RWPE2 (cell line): ENCODE data around the gene C9orf40.

Source experiments
- ATAC-seq: fragments of 200-7000 bp; cut with Tn5 transposase; 3 replicates; pipeline ENCODE4 v1.9.1; 2021; ENCODE audit warnings: low read depth
- DNase-seq: peaks from one replicate; pipeline ENCODE4 v3.0.0-alpha.2; 2020; ENCODE audit warnings: low spot score
- H3K27ac ChIP-seq: fragments of 450-650 bp; 2 replicates; pipeline ENCODE4 v1.5.1; 2017; ENCODE audit warnings: mild to moderate bottlenecking; ENCODE audit not compliant: poor library complexity, severe bottlenecking
- H3K27me3 ChIP-seq: fragments of 250-450 bp; sonication (Bioruptor Pico); 2 replicates; pipeline ENCODE4 v1.5.1; 2021; ENCODE audit warnings: mild to moderate bottlenecking, moderate library complexity; ENCODE audit not compliant: insufficient read depth, poor library complexity, severe bottlenecking
- H3K36me3 ChIP-seq: fragments of 250-450 bp; sonication (Bioruptor Pico); 2 replicates; pipeline ENCODE4 v1.5.1; 2020; ENCODE audit warnings: low read depth, mild to moderate bottlenecking, moderate library complexity
- H3K4me1 ChIP-seq: fragments of 250-450 bp; sonication (Bioruptor Pico); 2 replicates; pipeline ENCODE4 v1.5.1; 2021; ENCODE audit warnings: mild to moderate bottlenecking, moderate library complexity; ENCODE audit not compliant: insufficient read depth, poor library complexity, severe bottlenecking
- H3K4me3 ChIP-seq: fragments of 250-450 bp; sonication (Bioruptor Pico); 2 replicates; pipeline ENCODE4 v1.5.1; 2021; ENCODE audit warnings: mild to moderate bottlenecking, moderate library complexity; ENCODE audit not compliant: severe bottlenecking
- H3K9me3 ChIP-seq: fragments of 250-450 bp; sonication (Bioruptor Pico); 2 replicates; pipeline ENCODE4 v1.5.1; 2021; ENCODE audit warnings: mild to moderate bottlenecking, moderate library complexity; ENCODE audit not compliant: severe bottlenecking
- CTCF ChIP-seq: fragments of 450-650 bp; IDR thresholded peaks from one replicate; pipeline ENCODE4 v1.5.1; 2017; ENCODE audit warnings: mild to moderate bottlenecking, moderate library complexity; ENCODE audit not compliant: poor library complexity, severe bottlenecking

The C9orf40 gene

GRCh38 chr9:74901001-74901400 is 51.7 kb downstream of the C9orf40 start:
- Histone ChIP-seq H3K9me3 (no peaks in the 10 kb centered on the region), H3K27me3 (no peaks in the 10 kb centered on the region), H3K36me3 (no peaks in the 10 kb centered on the region), H3K27ac (no peak overlapping the region), H3K4me1 (no peaks in the 10 kb centered on the region), H3K4me3 (no peak overlapping the region)
- DNase-seq (no peak), ATAC-seq (no peak)
- TF ChIP-seq CTCF, result no peak
